GM18870 (cell line): ENCODE data around the gene DGKB.

ENCODE experiments used
- ATAC-seq: cut with Tn5 transposase; IDR thresholded peaks from one replicate; pipeline ENCODE4 v1.9.1; 2021; ENCODE audit warnings: moderate library complexity; ENCODE audit not compliant: unreplicated experiment

The DGKB gene

GRCh38 chr7:14861456-14861855 lies 41.1 kb downstream of the DGKB start:
- ATAC-seq, result no peak

- ATAC-seq, result no peak
Measured at GRCh38 chr7:14859267-14859666, 43.3 kb downstream of the DGKB start.

GRCh38 chr7:14858866-14859265 lies 43.7 kb downstream of the DGKB start:
- no peak for ATAC-seq

GRCh38 chr7:14858410-14858809 lies 44.1 kb downstream of the DGKB start:
- no peak for ATAC-seq

GRCh38 chr7:14855033-14855794 lies 47.3 kb downstream of the DGKB start:
- ATAC-seq, result no peak

- no peak for ATAC-seq
Measured at GRCh38 chr7:14854471-14854870, 48.1 kb downstream of the DGKB start.

GRCh38 chr7:14851610-14852009 lies 50.9 kb downstream of the DGKB start:
- no peak for ATAC-seq

- ATAC-seq, result no peak
Measured at GRCh38 chr7:14850039-14850438, 52.5 kb downstream of the DGKB start.

GRCh38 chr7:14846405-14846804 lies 56.1 kb downstream of the DGKB start:
- no peak for ATAC-seq

- no peak for ATAC-seq
Measured at GRCh38 chr7:14843755-14844154, 58.8 kb downstream of the DGKB start.

- ATAC-seq, result no peak
Measured at GRCh38 chr7:14842523-14842922, 60.0 kb downstream of the DGKB start.

GRCh38 chr7:14841869-14842268 lies 60.7 kb downstream of the DGKB start:
- ATAC-seq, result no peak

GRCh38 chr7:14841086-14841485 lies 61.5 kb downstream of the DGKB start:
- no peak for ATAC-seq

- ATAC-seq, result no peak
Measured at GRCh38 chr7:14839307-14839706, 63.2 kb downstream of the DGKB start.

GRCh38 chr7:14837216-14837615 lies 65.3 kb downstream of the DGKB start:
- ATAC-seq, result no peak

- ATAC-seq, result no peak
Measured at GRCh38 chr7:14836571-14837189, 65.9 kb downstream of the DGKB start.

- no peak for ATAC-seq
Measured at GRCh38 chr7:14836006-14836405, 66.5 kb downstream of the DGKB start.

GRCh38 chr7:14835384-14835783 lies 67.2 kb downstream of the DGKB start:
- no peak for ATAC-seq

- ATAC-seq, result no peak
Measured at GRCh38 chr7:14834883-14835282, 67.7 kb downstream of the DGKB start.

GRCh38 chr7:14834456-14834855 lies 68.1 kb downstream of the DGKB start:
- peak; percentile 85 for ATAC-seq

GRCh38 chr7:14833707-14834106 lies 68.8 kb downstream of the DGKB start:
- ATAC-seq, result no peak

GRCh38 chr7:14828053-14828452 lies 74.5 kb downstream of the DGKB start:
- ATAC-seq, result no peak

- ATAC-seq, result no peak
Measured at GRCh38 chr7:14826426-14826825, 76.1 kb downstream of the DGKB start.
